Right kidney (tissue), 1 donor: ENCODE measurements around the gene SSRP1.

Source experiments
- DNase-seq: peaks from one replicate; pipeline ENCODE4 v3.0.0-alpha.2; 2016

SSRP1 gene

GRCh38 chr11:57316017-57316416 is 19.7 kb downstream of the SSRP1 start:
- DNase-seq: no peak

DNA sequence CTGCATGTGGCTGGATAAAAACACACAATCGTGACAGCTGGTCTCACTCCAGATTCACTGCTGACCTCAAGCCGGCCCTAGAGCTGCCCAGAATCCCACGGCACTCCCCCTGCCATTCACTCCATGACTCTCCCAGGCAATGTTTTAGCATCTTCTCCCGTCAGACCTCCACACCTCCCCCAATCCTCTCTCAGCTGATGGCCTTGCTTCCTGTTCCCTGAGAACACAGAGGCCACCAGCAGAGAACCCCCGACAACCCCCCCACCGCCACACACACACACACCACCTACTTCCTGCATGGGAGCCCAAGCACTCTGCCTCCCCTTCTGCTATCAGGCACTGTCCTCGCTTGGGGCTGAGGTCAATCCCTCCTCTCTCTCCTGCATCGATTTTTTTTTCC is 20.2 kb downstream of the SSRP1 start:
- no peak for DNase-seq

- no peak for DNase-seq
Measured at GRCh38 chr11:57314221-57314973, 21.3 kb downstream of the SSRP1 start.

- no peak for DNase-seq
Measured at GRCh38 chr11:57313788-57314135, 21.9 kb downstream of the SSRP1 start.

- no peak for DNase-seq
Measured at GRCh38 chr11:57313071-57313787, 22.5 kb downstream of the SSRP1 start.

- DNase-seq: no peak
Measured at GRCh38 chr11:57312511-57313021, 23.1 kb downstream of the SSRP1 start.

DNA sequence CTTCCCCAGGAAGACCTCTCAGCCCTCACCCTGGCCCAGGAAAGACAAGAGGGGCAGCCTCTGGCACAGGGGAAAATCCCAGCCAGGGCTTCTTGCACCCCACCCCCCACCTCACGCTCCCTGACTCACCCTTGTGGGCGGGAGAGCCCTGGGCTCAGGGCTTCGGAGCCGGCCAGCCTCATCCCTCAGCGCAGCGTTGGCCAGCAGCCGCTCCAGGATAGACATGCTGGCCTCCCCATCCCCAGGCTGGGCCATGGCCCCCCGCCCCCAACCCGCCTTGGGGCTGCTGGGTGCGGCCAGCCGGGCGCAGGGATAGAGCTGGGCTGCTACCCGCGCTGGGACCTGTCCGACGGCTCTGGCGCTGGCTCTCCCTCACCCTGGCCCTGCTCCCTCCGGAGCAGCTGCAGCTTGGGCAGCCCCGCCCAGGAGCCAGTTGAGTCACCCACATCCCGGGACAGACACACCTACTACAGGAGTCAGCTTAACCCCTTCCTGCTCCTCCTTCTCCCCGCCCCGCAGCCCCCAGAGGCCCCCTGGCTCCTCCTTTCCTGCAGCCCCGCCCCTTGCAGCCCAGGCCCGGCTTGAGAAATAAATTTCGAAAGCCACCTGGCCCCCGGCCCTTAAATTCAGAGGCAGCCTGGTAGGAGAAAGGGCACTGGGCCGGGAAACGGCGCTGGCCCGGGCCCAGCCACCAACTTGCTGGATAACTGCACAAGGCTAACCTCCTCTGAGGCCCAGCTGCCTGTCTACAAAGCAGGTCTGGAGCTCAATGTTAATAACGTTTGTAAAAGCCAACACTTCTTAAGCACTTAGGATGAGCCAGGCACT is 24.4 kb downstream of the SSRP1 start:
- peak; percentile 54 for DNase-seq

DNA sequence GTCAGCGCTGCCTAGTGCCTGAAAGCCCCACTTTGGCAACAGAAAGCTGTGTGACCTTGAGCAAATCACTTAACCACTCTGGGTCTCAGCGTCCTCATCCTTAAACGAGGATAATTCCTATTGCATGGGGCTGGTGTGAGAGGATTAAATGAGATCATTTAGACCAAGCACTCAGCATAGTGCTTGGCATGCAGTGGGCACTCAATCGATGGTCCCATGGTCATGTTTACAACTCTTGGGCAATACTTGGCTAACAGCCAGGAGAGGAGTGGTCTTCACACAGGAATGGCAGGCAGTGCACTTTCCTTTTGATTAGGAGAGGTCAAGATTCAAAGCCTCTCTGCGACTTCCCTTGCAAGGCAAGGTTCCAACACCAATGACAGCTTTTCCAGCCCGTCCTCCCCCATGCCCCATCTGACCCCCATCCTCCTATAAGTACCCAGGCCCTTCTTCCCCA is 25.0 kb downstream of the SSRP1 start:
- no peak for DNase-seq

GRCh38 chr11:57310091-57310490 is 25.6 kb downstream of the SSRP1 start:
- no peak for DNase-seq

DNA sequence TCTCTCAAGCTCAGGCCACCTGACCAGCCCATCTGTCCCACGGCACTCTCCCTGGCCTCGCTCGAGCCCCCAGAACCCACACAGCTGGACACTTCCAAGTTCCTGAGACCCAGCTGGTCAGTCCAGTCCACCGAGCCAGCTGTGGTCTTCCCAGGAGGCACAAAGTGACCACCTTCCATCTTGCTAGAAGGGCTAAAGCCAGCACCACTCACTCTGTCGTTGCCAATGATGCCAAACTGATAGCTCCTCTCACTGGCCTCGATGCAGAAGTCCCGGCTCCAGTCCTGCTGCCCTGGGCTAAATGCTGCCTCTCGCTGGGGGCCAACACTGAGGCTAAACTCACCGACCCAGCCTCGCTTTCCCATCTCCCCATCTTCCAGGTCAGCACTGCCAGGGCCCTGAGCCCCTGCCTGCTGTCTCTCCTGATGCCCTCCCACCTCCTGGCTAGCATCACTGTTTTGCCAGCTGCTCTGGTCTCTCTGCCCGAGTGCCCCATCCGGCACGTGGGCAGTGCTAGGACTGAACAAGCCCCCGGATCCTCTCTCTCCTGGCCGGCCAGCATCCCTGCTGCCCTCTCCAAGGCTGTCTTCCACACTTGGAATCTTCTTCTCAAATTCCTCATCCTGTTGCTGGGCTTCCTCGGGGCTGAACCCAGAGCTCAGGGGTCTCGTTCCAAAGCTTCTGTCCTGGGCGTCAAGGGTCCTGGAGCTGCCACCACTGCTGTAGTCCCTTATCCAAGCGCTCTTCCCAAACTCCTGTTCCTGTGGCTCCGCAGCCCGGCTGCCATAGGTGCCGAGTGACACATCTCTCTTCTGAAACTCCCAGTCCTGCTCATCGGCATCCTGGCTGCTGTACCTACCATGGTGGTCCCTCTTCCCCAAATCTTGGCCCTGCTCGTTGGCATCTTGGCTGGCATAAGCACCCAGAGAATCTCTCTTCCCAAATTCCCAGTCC is 26.3 kb downstream of the SSRP1 start:
- no peak for DNase-seq

GRCh38 chr11:57308426-57309060 is 27.1 kb downstream of the SSRP1 start:
- DNase-seq: no peak

DNA sequence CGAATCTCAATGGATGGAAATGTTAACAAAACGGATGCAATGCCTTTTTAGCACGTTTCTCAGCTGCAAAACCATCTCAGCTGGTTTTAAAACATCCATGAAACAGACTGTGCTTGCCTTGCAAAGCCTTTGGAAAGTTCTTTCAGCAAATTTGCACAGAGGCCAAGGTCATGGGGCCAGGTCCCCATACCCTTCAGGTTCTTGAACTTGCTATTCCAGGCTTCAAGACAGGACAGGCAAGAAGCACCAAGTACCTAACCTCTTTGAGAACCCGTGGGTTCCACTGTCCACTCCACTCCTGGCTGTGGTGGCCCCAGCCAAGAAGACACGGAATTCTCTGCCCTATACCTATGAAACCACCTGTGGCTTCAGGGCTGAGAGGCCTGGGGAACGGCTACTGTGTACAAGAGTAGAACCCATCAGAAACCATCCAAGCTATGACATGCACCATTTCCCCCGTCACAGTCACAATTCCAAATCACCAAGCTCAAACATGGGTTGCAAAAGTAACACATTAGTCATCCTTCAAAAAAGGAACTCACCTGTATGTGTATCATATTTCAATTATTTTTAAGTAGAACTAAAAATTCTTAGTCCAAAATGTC is 27.9 kb downstream of the SSRP1 start:
- DNase-seq: no peak

DNA sequence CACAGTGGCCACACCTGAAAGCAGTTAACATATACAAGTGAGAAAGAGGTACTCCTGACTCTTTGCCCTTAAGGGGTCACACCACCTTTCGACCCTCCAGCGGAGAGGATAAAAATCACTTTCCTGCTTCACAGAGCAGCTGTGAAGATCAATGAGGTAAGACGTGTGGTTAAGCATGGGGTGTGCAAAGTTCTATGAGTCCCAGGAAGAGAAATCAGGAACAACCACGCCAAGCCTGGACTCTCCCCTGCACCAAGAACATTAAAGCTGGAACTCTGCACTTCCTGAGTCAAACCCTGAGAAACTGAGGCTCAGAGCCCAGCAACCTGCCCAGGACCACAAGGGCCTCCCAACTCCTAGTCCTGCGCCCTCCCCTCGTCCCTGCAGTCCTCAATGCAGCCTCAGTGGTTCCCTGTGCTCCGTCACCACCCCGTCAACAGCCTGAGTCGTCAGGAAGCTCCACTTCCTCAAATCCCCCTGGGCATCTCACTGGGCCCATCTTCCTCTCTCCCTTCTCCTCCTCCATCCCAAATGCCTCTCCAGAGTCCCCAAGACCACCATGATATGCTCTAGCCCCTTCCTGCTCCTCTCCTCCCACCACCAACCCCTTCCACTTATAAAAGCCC is 28.6 kb downstream of the SSRP1 start:
- DNase-seq: no peak

- no peak for DNase-seq
Measured at GRCh38 chr11:57306161-57306876, 29.4 kb downstream of the SSRP1 start.

DNA sequence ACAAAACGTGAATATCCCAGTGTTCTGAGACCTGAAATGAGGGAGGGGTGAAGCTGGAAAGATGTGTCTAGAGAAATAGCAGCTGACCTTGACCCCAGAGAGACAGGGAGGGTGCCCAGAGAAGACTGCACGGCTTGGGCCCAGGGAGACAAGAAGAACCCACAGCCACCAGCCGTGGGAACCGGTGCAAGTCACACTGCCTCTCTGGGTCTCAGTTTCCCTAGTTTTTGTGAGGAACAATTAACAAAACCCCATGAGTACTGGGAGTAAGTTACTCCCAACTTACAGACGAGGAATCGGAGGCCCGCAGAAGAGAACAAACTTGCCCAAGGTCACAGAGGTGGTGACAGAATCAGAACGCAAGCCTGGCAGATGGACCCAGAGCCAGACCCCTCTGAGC is 30.2 kb downstream of the SSRP1 start:
- no peak for DNase-seq

DNA sequence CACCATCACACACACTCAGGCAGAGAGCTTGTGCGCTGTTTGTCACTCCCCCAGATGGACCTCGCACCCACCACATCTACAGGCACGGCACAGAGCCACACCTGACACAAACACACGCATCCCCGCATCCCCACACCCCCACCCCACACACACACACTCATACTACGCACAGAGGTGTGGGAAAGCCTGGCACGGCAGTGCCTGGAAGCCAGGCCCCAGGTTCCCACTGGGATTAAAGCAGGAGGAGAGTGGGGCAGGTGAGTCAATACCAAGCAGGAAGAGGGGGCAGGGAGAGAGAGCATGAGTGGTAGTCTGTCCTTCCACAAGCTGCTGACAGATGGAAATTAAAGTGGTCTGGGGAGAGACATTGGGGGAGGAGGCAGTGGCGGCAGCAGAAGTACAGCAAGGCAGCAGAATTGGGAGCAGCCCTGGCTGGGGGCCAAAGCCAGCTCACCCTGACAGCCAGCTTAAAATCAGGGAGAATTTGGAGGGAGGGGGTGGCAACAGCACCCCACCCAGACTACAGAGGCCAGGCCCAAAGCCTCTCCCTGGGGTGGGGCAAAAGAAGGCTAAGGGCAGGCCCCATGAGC is 31.6 kb downstream of the SSRP1 start:
- DNase-seq: no peak

- DNase-seq: no peak
Measured at GRCh38 chr11:57303280-57303989, 32.3 kb downstream of the SSRP1 start.

GRCh38 chr11:57302489-57302888 is 33.2 kb downstream of the SSRP1 start:
- DNase-seq: no peak
